Astrocyte (in vitro differentiated cells and primary cell): Measurements from ENCODE around the gene TMEM63A. TPM values are rescaled to one million over a fixed set of nuclear protein-coding genes. Genes with fewer than 3 reads are reported as not detected.

Experiments
- DNase-seq: peaks from one replicate; pipeline ENCODE4 v3.0.0-alpha.2; 2010; ENCODE audit warnings: low read depth
- FAIRE-seq: peaks from 2 replicates; lab custom pipeline; 2011; peaks lifted over from hg19 to GRCh38; lab: Jason Lieb, UNC
- H2AFZ ChIP-seq: 2 replicates; pipeline ENCODE4 v1.6.0; 2012; ENCODE audit warnings: low read depth, low read length, inconsistent platforms
- H3K27ac ChIP-seq: 2 replicates; pipeline ENCODE4 v1.5.1; 2011; ENCODE audit warnings: low read depth, low read length, inconsistent platforms
- H3K27me3 ChIP-seq: 2 replicates; pipeline ENCODE4 v1.6.0; 2011; ENCODE audit warnings: low read length, inconsistent platforms; ENCODE audit not compliant: insufficient read depth
- H3K36me3 ChIP-seq: 2 replicates; pipeline ENCODE4 v1.5.1; 2011; ENCODE audit warnings: low read length, inconsistent platforms; ENCODE audit not compliant: insufficient read depth
- H3K4me1 ChIP-seq: 2 replicates; pipeline ENCODE4 v1.5.1; 2011; ENCODE audit warnings: low read length, inconsistent platforms; ENCODE audit not compliant: insufficient read depth
- H3K4me2 ChIP-seq: 2 replicates; pipeline ENCODE4 v1.6.0; 2012; ENCODE audit warnings: low read length, inconsistent platforms
- H3K4me3 ChIP-seq: 2 replicates; pipeline ENCODE4 v1.5.1; 2011; ENCODE audit warnings: low read depth, mild to moderate bottlenecking, low read length, inconsistent platforms; ENCODE audit not compliant: insufficient read depth
- H3K79me2 ChIP-seq: 2 replicates; pipeline ENCODE4 v1.6.0; 2012; ENCODE audit warnings: mild to moderate bottlenecking, low read length, inconsistent platforms; ENCODE audit not compliant: insufficient read depth
- H3K9ac ChIP-seq: 2 replicates; pipeline ENCODE4 v1.6.0; 2012; ENCODE audit warnings: mild to moderate bottlenecking, low read length, inconsistent platforms
- H3K9me3 ChIP-seq: 2 replicates; pipeline ENCODE4 v1.5.1; 2012; ENCODE audit warnings: low read depth, mild to moderate bottlenecking, low read length, inconsistent platforms; ENCODE audit not compliant: insufficient read depth
- H4K20me1 ChIP-seq: 2 replicates; pipeline ENCODE4 v1.6.0; 2012; ENCODE audit warnings: low read length, inconsistent platforms; ENCODE audit not compliant: insufficient read depth
- H3K27ac Mint-ChIP-seq: one replicate; pipeline ENCODE4 v1.8.0; 2021; ENCODE audit warnings: mild to moderate bottlenecking, mixed read lengths; ENCODE audit not compliant: unreplicated experiment
- H3K27me3 Mint-ChIP-seq: one replicate; pipeline ENCODE4 v1.8.0; 2021; ENCODE audit warnings: low read depth, mixed read lengths; ENCODE audit not compliant: unreplicated experiment
- H3K36me3 Mint-ChIP-seq: one replicate; pipeline ENCODE4 v1.8.0; 2021; ENCODE audit warnings: low read depth, mixed read lengths; ENCODE audit not compliant: unreplicated experiment
- H3K4me1 Mint-ChIP-seq: one replicate; pipeline ENCODE4 v1.8.0; 2021; ENCODE audit warnings: low read depth, mixed read lengths; ENCODE audit not compliant: unreplicated experiment
- H3K4me3 Mint-ChIP-seq: one replicate; pipeline ENCODE4 v1.8.0; 2021; ENCODE audit warnings: mild to moderate bottlenecking, moderate library complexity, mixed read lengths; ENCODE audit not compliant: unreplicated experiment
- H3K9me3 Mint-ChIP-seq: one replicate; pipeline ENCODE4 v1.8.0; 2021; ENCODE audit warnings: mild to moderate bottlenecking, mixed read lengths; ENCODE audit not compliant: unreplicated experiment
- CTCF ChIP-seq: IDR thresholded peaks from 2 replicates; pipeline ENCODE4 v1.5.1; 2011; ENCODE audit warnings: low read depth, mild to moderate bottlenecking, inconsistent platforms, low read length, moderate library complexity; ENCODE audit not compliant: insufficient read depth
- EZH2 ChIP-seq: IDR thresholded peaks from 2 replicates; pipeline ENCODE4 v1.6.1; 2012; ENCODE audit warnings: mild to moderate bottlenecking, low read length, inconsistent platforms; ENCODE audit not compliant: insufficient read depth
- total RNA-seq: library from RNA; stranded (reverse); gene quantifications from 2 replicates; pipeline ENCODE4 v1.2.1, GENCODE V29; 2021

The TMEM63A gene
- total RNA-seq, 1 donor from 2014 or later: 28.7 TPM

- H3K9ac ChIP-seq: no peak overlapping the region
- no peaks in the 10 kb centered on the region for H3K9me3 Mint-ChIP-seq
- H3K79me2 ChIP-seq: no peaks in the 10 kb centered on the region
- peaks cover 25% of the 10 kb centered on the region for H3K27me3 Mint-ChIP-seq
- no peak overlapping the region for H3K4me2 ChIP-seq
- H4K20me1 ChIP-seq: no peaks in the 10 kb centered on the region
- no peak overlapping the region for H3K27ac ChIP-seq
- TF ChIP-seq EZH2: no peak
- no peak for TF ChIP-seq CTCF
- no peak overlapping the region for H3K4me3 Mint-ChIP-seq
- H3K4me1 ChIP-seq: no peaks in the 10 kb centered on the region
- no peak overlapping the region for H2AFZ ChIP-seq
- no peak overlapping the region for H3K27ac Mint-ChIP-seq
- H3K36me3 ChIP-seq: no peaks in the 10 kb centered on the region
- DNase-seq (no peak), FAIRE-seq (no peak)
- H3K27me3 ChIP-seq: no peaks in the 10 kb centered on the region
- no peaks in the 10 kb centered on the region for H3K9me3 ChIP-seq
- H3K36me3 Mint-ChIP-seq: peaks cover 2% of the 10 kb centered on the region
- H3K4me3 ChIP-seq: no peak overlapping the region
- peaks cover 1% of the 10 kb centered on the region for H3K4me1 Mint-ChIP-seq
These were observed 25.9 kb upstream of the TMEM63A start for GRCh38 chr1:225908013-225908640.

GRCh38 chr1:225907341-225907740 lies 25.2 kb upstream of the TMEM63A start:
- Mint-ChIP-seq H3K9me3 (no peaks in the 10 kb centered on the region), H3K4me1 (peaks cover 1% of the 10 kb centered on the region), H3K4me3 (no peak overlapping the region), H3K27me3 (peaks cover 25% of the 10 kb centered on the region), H3K36me3 (peaks cover 3% of the 10 kb centered on the region), H3K27ac (no peak overlapping the region)
- Histone ChIP-seq H3K79me2 (no peaks in the 10 kb centered on the region), H4K20me1 (no peaks in the 10 kb centered on the region), H3K36me3 (no peaks in the 10 kb centered on the region), H3K4me3 (no peak overlapping the region), H3K9me3 (no peaks in the 10 kb centered on the region), H3K27ac (no peak overlapping the region), H3K4me2 (no peak overlapping the region), H3K27me3 (no peaks in the 10 kb centered on the region), H3K9ac (no peak overlapping the region), H2AFZ (no peak overlapping the region), H3K4me1 (no peaks in the 10 kb centered on the region)
- FAIRE-seq (no peak), DNase-seq (no peak)
- TF ChIP-seq CTCF: no peak
- no peak for TF ChIP-seq EZH2

- H3K36me3 Mint-ChIP-seq: peaks cover 3% of the 10 kb centered on the region
- Histone ChIP-seq H2AFZ (no peak overlapping the region), H3K79me2 (no peaks in the 10 kb centered on the region), H3K27me3 (no peaks in the 10 kb centered on the region), H3K27ac (no peak overlapping the region), H4K20me1 (no peaks in the 10 kb centered on the region), H3K9ac (no peak overlapping the region), H3K4me3 (no peak overlapping the region), H3K9me3 (no peaks in the 10 kb centered on the region), H3K4me1 (no peaks in the 10 kb centered on the region), H3K36me3 (no peaks in the 10 kb centered on the region), H3K4me2 (no peak overlapping the region)
- DNase-seq (no peak), FAIRE-seq (no peak)
- H3K4me1 Mint-ChIP-seq: no peaks in the 10 kb centered on the region
- no peaks in the 10 kb centered on the region for H3K9me3 Mint-ChIP-seq
- TF ChIP-seq EZH2 (no peak), CTCF (no peak)
- H3K27me3 Mint-ChIP-seq: peaks cover 25% of the 10 kb centered on the region
- H3K4me3 Mint-ChIP-seq: no peak overlapping the region
- H3K27ac Mint-ChIP-seq: no peak overlapping the region
These were observed 24.3 kb upstream of the TMEM63A start for GRCh38 chr1:225906467-225906866.
